DOHH2 (cell line): ENCODE measurements around the gene MTHFSD.

Source experiments
- H3F3A ChIP-seq: fragments of 200-600 bp; sonication (generic), shearing (Covaris generic); 2 replicates; pipeline ENCODE4 v1.6.0; 2016; ENCODE audit warnings: antibody characterized with exemption, mild to moderate bottlenecking; ENCODE audit not compliant: control insufficient read depth, insufficient read depth
- H3K27ac ChIP-seq: fragments of 200-600 bp; sonication (generic); 2 replicates; pipeline ENCODE4 v1.5.1; 2014; ENCODE audit warnings: low read depth, mild to moderate bottlenecking, low read length, moderate library complexity
- H3K27me3 ChIP-seq: fragments of 200-600 bp; sonication (generic); 2 replicates; pipeline ENCODE4 v1.6.1; 2014; ENCODE audit warnings: mild to moderate bottlenecking, low read length, mixed read lengths; ENCODE audit not compliant: control insufficient read depth
- H3K36me3 ChIP-seq: fragments of 200-600 bp; sonication (generic); 2 replicates; pipeline ENCODE4 v1.6.1; 2014; ENCODE audit warnings: mild to moderate bottlenecking, low read length, moderate library complexity, mixed read lengths; ENCODE audit not compliant: control insufficient read depth
- H3K4me1 ChIP-seq: fragments of 200-600 bp; sonication (generic); 2 replicates; pipeline ENCODE4 v1.6.1; 2014; ENCODE audit warnings: mild to moderate bottlenecking, low read length, mixed read lengths; ENCODE audit not compliant: control insufficient read depth
- H3K4me2 ChIP-seq: fragments of 200-600 bp; sonication (generic); 2 replicates; pipeline ENCODE4 v1.6.0; 2014; ENCODE audit warnings: mild to moderate bottlenecking, low read length, moderate library complexity
- H3K4me3 ChIP-seq: fragments of 200-600 bp; sonication (generic); 2 replicates; pipeline ENCODE4 v1.5.1; 2014; ENCODE audit warnings: mild to moderate bottlenecking, low read length, mixed read lengths
- H3K79me2 ChIP-seq: fragments of 200-600 bp; sonication (generic); 2 replicates; pipeline ENCODE4 v1.6.1; 2014; ENCODE audit warnings: mild to moderate bottlenecking, low read length, mixed read lengths; ENCODE audit not compliant: control insufficient read depth
- H3K9me2 ChIP-seq: fragments of 200-600 bp; sonication (generic); replicated peaks from 2 replicates; pipeline ENCODE4 v1.6.1; 2014; ENCODE audit warnings: mild to moderate bottlenecking, low read length, mixed read lengths; ENCODE audit not compliant: control insufficient read depth
- H3K9me3 ChIP-seq: fragments of 200-600 bp; sonication (generic); 2 replicates; pipeline ENCODE4 v1.6.1; 2014; ENCODE audit warnings: antibody characterized with exemption, low read length, mixed read lengths; ENCODE audit not compliant: control insufficient read depth, insufficient read depth
- H4K20me1 ChIP-seq: fragments of 200-600 bp; sonication (generic); 2 replicates; pipeline ENCODE4 v1.6.0; 2014; ENCODE audit warnings: low read depth, mild to moderate bottlenecking, antibody characterized with exemption, low read length, moderate library complexity; ENCODE audit not compliant: control insufficient read depth, insufficient read depth
- CTCF ChIP-seq: fragments of 200-600 bp; sonication (generic); IDR thresholded peaks from one replicate; pipeline ENCODE4 v1.5.1; 2014; ENCODE audit warnings: antibody characterized with exemption, mild to moderate bottlenecking, low read depth, low read length; ENCODE audit not compliant: poor library complexity, severe bottlenecking
- EZH2phosphoT487 ChIP-seq: fragments of 200-600 bp; sonication (generic); IDR thresholded peaks from 2 replicates; pipeline ENCODE4 v1.6.1; 2017; ENCODE audit warnings: borderline replicate concordance, mild to moderate bottlenecking, antibody characterized with exemption, low read length, moderate library complexity, mixed read lengths

The MTHFSD gene

GRCh38 chr16:86522634-86523033 lies 32.4 kb downstream of the MTHFSD start:
- H3K9me3 ChIP-seq, result no peaks in the 10 kb centered on the region
- H3K9me2 ChIP-seq, result no peaks in the 10 kb centered on the region
- H3K4me1 ChIP-seq, result peaks cover 4% of the 10 kb centered on the region; the same call in 1 of the 2 replicates
- no peak overlapping the region for H3K4me3 ChIP-seq
- no peaks in the 10 kb centered on the region for H3K36me3 ChIP-seq
- H3K27me3 ChIP-seq, result no peaks in the 10 kb centered on the region
- H3F3A ChIP-seq, result no peaks in the 10 kb centered on the region
- H3K79me2 ChIP-seq, result no peaks in the 10 kb centered on the region
- H4K20me1 ChIP-seq, result no peaks in the 10 kb centered on the region
- no peak overlapping the region for H3K27ac ChIP-seq
- H3K4me2 ChIP-seq, result no peak overlapping the region
- TF ChIP-seq CTCF (no peak), EZH2phosphoT487 (no peak)

- Histone ChIP-seq H3F3A (no peaks in the 10 kb centered on the region), H3K4me2 (no peak overlapping the region), H3K79me2 (no peaks in the 10 kb centered on the region), H3K27me3 (no peaks in the 10 kb centered on the region), H3K27ac (no peak overlapping the region), H3K9me2 (no peaks in the 10 kb centered on the region), H4K20me1 (no peaks in the 10 kb centered on the region), H3K9me3 (no peaks in the 10 kb centered on the region), H3K4me3 (no peak overlapping the region), H3K36me3 (no peaks in the 10 kb centered on the region), H3K4me1 (peaks cover 4% of the 10 kb centered on the region; the same call in 1 of the 2 replicates)
- TF ChIP-seq CTCF (no peak), EZH2phosphoT487 (no peak)
Measured at GRCh38 chr16:86521236-86522197, 33.5 kb downstream of the MTHFSD start.

- Histone ChIP-seq H3K4me3 (no peak overlapping the region), H3K4me2 (no peak overlapping the region), H3K9me3 (no peaks in the 10 kb centered on the region)
Measured at GRCh38 chr16:86520317-86521210, 34.5 kb downstream of the MTHFSD start.

More at GRCh38 chr16:86520317-86521210, 34.5 kb downstream of the MTHFSD start:
- Histone ChIP-seq H3K36me3 (no peaks in the 10 kb centered on the region), H3K9me2 (no peaks in the 10 kb centered on the region), H3F3A (no peaks in the 10 kb centered on the region), H3K4me1 (peaks cover 4% of the 10 kb centered on the region; the same call in 1 of the 2 replicates), H3K27ac (no peak overlapping the region), H4K20me1 (no peaks in the 10 kb centered on the region), H3K27me3 (no peaks in the 10 kb centered on the region), H3K79me2 (no peaks in the 10 kb centered on the region)
- TF ChIP-seq CTCF, result no peak
- TF ChIP-seq EZH2phosphoT487, result no peak
